Upper lobe of left lung (tissue), 6 donors: ENCODE measurements around the gene COCH. TPM values are rescaled to one million over a fixed set of nuclear protein-coding genes. Genes with fewer than 3 reads are reported as not detected.

Experiments used
- ATAC-seq, 2 donors: fragments of 200-7000 bp; cut with Tn5 transposase; one replicate each; pipeline ENCODE4 v1.9.1; 2022; ENCODE audit warnings: mild to moderate bottlenecking in 2 of 2, moderate library complexity in 2 of 2; ENCODE audit not compliant: low FRiP score in 2 of 2
- DNase-seq, 2 donors: peaks; one replicate each; pipeline ENCODE4 v3.0.0-alpha.2; 2019 to 2020
- H3K27ac ChIP-seq, 4 donors: fragments of 200-600 bp; sonication (generic); one replicate each; pipeline ENCODE4 v1.5.1; 2016 to 2019
- H3K27me3 ChIP-seq, 4 donors: fragments of 200-600 bp; sonication (generic); one replicate each; pipeline ENCODE4 v1.5.1; 2017 to 2019
- H3K36me3 ChIP-seq, 4 donors: fragments of 200-600 bp; sonication (generic); one replicate each; pipeline ENCODE4 v1.5.1; 2016 to 2019
- H3K4me1 ChIP-seq, 4 donors: fragments of 200-600 bp; sonication (generic); one replicate each; pipeline ENCODE4 v1.5.1; 2018 to 2019
- H3K4me3 ChIP-seq, 4 donors: fragments of 200-600 bp; sonication (generic); one replicate each; pipeline ENCODE4 v1.5.1; 2017 to 2019; ENCODE audit warnings: mild to moderate bottlenecking in 2 of 4, moderate library complexity in 1 of 4
- H3K9me3 ChIP-seq, 4 donors: fragments of 200-600 bp; sonication (generic); one replicate each; pipeline ENCODE4 v1.5.1; 2018 to 2019
- EP300 ChIP-seq, 4 donors: sonication (generic); formaldehyde crosslinking; IDR thresholded peaks; one replicate each; pipeline ENCODE4 v1.5.1; 2017; ENCODE audit warnings: antibody characterized with exemption in 4 of 4, control low read depth in 2 of 4
- POLR2A ChIP-seq, 4 donors: fragments of 450-650 bp; IDR thresholded peaks; one replicate each; pipeline ENCODE4 v1.5.1; 2016 to 2017; ENCODE audit warnings: antibody characterized with exemption in 4 of 4, mild to moderate bottlenecking in 2 of 4
- POLR2AphosphoS5 ChIP-seq, 2 donors: sonication (generic); formaldehyde crosslinking; IDR thresholded peaks; one replicate each; pipeline ENCODE4 v1.5.1; 2017; ENCODE audit warnings: antibody characterized with exemption in 2 of 2
- WGBS, 2 donors: methylation state at CpG; one replicate each; pipeline ENCODE4 v1.1.5; 2017 to 2018; 5-methylcytosine and 5-hydroxymethylcytosine counted together
- total RNA-seq, 6 donors: library from RNA; depleted of rRNA in 4 of 6; stranded (reverse); fragments of >200 nt in 4 of 6; gene quantifications; one replicate each; pipeline versions ENCODE4 v1.1.0 to v1.2.1, GENCODE V29; 2016 to 2021
- TF ChIP-seq, protein P1 (sequence below), 6 experiments: fragments of 450-650 bp in 4 of 6; fragments of 200-600 bp in 2 of 6; sonication (generic) in 2 of 6; IDR thresholded peaks; one replicate each; pipeline ENCODE4 v1.5.1; 2016 to 2019; ENCODE audit warnings: antibody characterized with exemption in 6 of 6
- donor health status: DM: no; HTN: no; CAD: no; lungs with moderate emphysema.
- donor health status: DM: no; HTN: yes; CAD: no; lungs with severe emphysema.

COCH gene
- total RNA-seq, 6 donors from 2014 or later: 0.15 to 0.86 (median 0.55) TPM; not detected in 2

DNA sequence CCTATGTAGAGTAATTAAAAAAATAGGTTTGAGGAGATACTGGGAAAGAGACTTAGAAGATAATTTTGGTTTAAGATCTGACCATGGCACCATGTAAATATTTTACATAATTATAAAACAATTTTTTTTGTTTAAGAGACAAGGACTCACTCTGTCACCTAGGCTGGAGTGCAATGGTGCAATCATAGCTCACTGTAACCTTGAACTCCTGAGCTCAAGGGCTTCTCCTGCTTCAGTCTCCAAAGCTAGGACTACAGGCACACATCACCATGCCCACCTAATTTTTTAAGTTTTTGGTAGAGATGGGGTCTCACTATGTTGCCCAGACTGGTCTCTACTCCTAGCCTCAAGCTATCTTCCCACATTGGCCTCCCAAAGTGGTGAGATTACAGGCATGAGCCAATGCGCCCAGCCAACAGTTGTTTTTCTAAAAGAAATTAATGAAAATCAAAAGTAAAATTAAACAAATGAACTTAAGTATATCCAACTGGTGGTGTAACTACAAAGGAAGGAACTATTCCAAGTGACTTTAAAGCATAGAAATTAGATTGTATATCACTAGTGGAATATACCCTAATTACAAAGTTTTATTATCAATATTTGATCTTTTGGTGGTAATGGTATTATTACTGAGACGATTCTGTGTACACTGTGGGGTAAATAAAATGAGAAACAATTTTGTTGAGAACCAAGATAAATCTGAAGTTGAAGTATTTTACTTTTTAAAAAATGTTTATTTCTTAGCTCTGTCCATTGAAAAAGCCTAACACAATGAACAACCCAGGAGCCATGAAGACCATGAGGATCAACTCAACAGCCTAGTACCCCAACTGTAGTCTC is 29.1 kb downstream of the COCH start:
- no peaks in the 10 kb centered on the region for H3K9me3 ChIP-seq
- H3K27ac ChIP-seq: no peak overlapping the region
- H3K36me3 ChIP-seq: peaks cover 0 to 73% (median 7%) of the 10 kb centered on the region in 4 donors
- DNase-seq: no peak
- 94 to 98% methylated on average over 2 of the region's 2 CpGs for WGBS, 2 donors
- H3K27me3 ChIP-seq: no peaks in the 10 kb centered on the region
- no peaks in the 10 kb centered on the region for H3K4me1 ChIP-seq
- no peak for ATAC-seq
- no peak for TF ChIP-seq POLR2A (IDR thresholded peaks at IDR 0.05)
- TF ChIP-seq, protein P1, sequence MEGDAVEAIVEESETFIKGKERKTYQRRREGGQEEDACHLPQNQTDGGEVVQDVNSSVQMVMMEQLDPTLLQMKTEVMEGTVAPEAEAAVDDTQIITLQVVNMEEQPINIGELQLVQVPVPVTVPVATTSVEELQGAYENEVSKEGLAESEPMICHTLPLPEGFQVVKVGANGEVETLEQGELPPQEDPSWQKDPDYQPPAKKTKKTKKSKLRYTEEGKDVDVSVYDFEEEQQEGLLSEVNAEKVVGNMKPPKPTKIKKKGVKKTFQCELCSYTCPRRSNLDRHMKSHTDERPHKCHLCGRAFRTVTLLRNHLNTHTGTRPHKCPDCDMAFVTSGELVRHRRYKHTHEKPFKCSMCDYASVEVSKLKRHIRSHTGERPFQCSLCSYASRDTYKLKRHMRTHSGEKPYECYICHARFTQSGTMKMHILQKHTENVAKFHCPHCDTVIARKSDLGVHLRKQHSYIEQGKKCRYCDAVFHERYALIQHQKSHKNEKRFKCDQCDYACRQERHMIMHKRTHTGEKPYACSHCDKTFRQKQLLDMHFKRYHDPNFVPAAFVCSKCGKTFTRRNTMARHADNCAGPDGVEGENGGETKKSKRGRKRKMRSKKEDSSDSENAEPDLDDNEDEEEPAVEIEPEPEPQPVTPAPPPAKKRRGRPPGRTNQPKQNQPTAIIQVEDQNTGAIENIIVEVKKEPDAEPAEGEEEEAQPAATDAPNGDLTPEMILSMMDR (IDR thresholded peaks at IDR 0.05): no peak
- no peak for TF ChIP-seq EP300 (IDR thresholded peaks at IDR 0.05)
- no peak for TF ChIP-seq POLR2AphosphoS5 (IDR thresholded peaks at IDR 0.05)
- no peak overlapping the region for H3K4me3 ChIP-seq

DNA sequence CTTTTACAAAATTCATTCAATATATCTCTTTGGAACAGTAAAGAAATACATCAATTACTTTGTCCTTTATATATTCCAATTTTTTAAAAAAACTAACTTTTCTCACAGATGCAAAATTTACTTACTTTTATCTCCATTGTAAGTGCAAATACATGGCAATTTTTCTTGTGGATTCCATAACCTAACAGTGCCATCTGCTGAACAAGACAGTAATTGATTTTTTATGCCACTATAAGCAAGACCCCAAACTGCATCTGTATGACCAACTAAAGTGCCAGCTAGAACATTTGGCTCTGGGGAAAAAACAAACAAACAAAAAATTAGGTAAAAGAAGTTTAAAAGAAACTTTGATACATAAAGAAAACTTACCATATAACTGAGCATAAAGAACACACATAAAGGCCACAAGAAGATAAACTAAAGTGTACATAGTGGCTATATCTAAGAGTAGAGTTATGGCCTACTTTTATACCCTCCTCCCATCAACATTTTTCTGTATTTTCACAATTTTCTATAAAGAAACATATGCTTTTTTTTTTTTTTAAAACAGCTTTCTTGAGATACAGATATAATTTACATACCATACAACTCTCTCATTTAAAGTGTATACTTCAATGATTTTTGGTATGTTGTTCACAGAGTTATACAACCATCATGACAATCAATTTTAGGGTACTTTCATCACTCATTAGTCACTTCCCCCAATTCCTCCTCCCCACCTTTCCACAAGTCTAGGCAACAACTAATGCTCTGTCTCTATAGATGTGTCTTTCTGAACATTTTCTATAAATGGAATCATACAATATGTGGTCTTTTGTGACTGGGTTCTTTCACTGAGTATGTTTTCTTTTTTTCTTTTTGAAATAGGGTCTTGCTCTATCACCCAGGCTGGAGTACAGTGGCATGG is 32.6 kb downstream of the COCH start:
- DNase-seq (no peak), ATAC-seq (no peak)
- no peaks in the 10 kb centered on the region for H3K9me3 ChIP-seq
- H3K36me3 ChIP-seq: peaks cover 6 to 77% (median 9%) of the 10 kb centered on the region in 4 donors
- H3K4me1 ChIP-seq: no peaks in the 10 kb centered on the region
- H3K4me3 ChIP-seq: no peak overlapping the region
- no peaks in the 10 kb centered on the region for H3K27me3 ChIP-seq
- TF ChIP-seq POLR2AphosphoS5 (IDR thresholded peaks at IDR 0.05) (no peak), EP300 (IDR thresholded peaks at IDR 0.05) (no peak), POLR2A (IDR thresholded peaks at IDR 0.05) (no peak)
- TF ChIP-seq, protein P1 (IDR thresholded peaks at IDR 0.05): no peak
- no peak overlapping the region for H3K27ac ChIP-seq

DNA sequence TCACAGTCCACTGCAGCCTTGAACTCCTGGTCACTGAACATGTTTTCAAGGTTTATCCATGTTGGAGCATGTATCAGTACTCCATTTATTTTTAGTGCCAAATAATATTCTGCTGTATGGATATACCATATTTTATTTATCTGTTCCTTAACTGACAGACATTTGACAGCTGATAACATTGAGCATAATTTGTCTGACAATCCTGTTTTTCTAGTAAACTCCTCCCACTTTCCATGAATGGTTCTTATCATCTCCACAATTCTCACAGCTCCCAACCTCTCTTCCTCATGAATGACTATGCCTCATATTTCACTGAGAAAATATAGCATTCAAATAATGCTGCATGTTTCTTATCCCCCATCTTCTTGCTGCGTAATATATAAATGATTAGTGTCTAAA is 33.3 kb downstream of the COCH start:
- ATAC-seq: no peak
- WGBS, 2 donors: 94 to 100% methylated on average over 1 of the region's 1 CpG
- peaks cover 2 to 75% (median 11%) of the 10 kb centered on the region in 4 donors for H3K36me3 ChIP-seq

DNA sequence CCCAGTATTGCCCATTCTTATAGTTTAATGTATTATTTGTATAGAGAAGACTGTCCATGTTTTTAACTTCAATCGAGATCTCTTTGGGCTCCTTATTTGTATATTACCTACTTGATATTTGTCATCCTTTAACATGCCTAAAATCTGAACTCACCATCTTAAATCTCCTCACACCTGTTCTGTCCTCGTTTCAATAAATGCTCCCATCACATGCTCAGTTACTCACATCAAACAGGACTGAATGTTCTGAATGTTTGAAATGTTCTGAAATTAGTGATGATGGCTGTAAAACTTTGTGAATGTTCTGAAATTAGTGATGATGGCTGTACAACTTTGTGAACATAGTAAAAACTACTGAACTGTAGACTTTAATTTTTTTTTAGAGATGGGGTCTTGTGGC is 34.5 kb downstream of the COCH start:
- DNase-seq (no peak), ATAC-seq (no peak)
- no peaks in the 10 kb centered on the region for H3K27me3 ChIP-seq
- TF ChIP-seq EP300 (IDR thresholded peaks at IDR 0.05): no peak
- no peak for TF ChIP-seq POLR2AphosphoS5 (IDR thresholded peaks at IDR 0.05)
- TF ChIP-seq, protein P1 (IDR thresholded peaks at IDR 0.05): no peak
- no peak for TF ChIP-seq POLR2A (IDR thresholded peaks at IDR 0.05)
- no peak overlapping the region for H3K4me3 ChIP-seq
- H3K9me3 ChIP-seq: no peaks in the 10 kb centered on the region
- H3K36me3 ChIP-seq: peaks cover 2 to 73% (median 11%) of the 10 kb centered on the region in 4 donors
- no peak overlapping the region for H3K27ac ChIP-seq
- H3K4me1 ChIP-seq: no peaks in the 10 kb centered on the region
- 84 to 91% methylated on average over 2 of the region's 2 CpGs for WGBS, 2 donors

More for the DNA sequence above, 33.3 kb downstream of the COCH start:
- no peak for DNase-seq
- H3K27me3 ChIP-seq: no peaks in the 10 kb centered on the region
- no peaks in the 10 kb centered on the region for H3K4me1 ChIP-seq
- H3K27ac ChIP-seq: no peak overlapping the region
- no peaks in the 10 kb centered on the region for H3K9me3 ChIP-seq
- H3K4me3 ChIP-seq: no peak overlapping the region
- no peak for TF ChIP-seq EP300 (IDR thresholded peaks at IDR 0.05)
- TF ChIP-seq POLR2AphosphoS5 (IDR thresholded peaks at IDR 0.05): no peak
- no peak for TF ChIP-seq POLR2A (IDR thresholded peaks at IDR 0.05)
- TF ChIP-seq, protein P1 (IDR thresholded peaks at IDR 0.05): no peak
